Measurements from ENCODE around the gene SPAAR. TPM values are rescaled to one million over a fixed set of nuclear protein-coding genes. Genes with fewer than 3 reads are reported as not detected.

The SPAAR gene
- total RNA-seq, 1 experiment from 2014 or later, result 0.72 TPM

DNA sequence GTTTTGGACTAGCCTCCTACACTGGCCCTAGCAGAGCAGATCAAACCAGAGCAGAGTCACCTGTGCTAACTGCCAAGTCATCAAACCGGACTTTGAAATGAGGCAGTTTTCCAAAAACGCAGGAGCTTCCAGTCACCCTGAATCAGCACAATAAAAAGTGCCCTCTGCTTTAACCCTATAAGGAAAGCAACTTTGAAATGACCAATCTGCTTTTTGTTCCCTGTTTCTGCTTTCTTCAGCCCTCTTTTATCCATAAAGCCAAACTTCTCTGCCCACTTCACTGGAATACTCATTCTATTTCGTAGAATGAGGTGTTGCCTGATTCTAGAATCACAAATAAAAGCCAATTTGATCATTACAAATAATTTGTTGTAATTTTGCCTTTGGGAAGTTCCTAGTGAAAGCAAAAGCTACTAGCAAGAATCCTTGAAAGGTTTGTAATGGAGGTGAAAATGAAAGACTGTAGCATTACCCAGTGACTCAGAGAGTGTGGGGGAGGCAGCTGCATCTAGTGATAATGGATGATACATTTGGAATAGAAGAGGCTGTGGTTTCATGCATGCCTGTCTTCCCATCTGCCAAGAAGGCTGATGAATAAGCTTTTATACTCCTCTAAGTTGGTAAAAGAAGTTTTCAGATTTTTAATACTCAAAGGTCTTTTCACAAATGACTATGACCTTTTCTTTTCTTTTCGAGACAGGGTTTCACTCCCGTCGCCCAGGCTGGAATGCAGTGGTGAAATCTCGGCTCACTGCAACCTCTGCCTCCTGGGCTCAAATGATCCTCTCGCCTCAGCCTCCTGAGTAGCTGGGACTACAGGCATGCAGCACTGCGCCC, 14.9 kb downstream of the SPAAR start:
- H4K20me1 ChIP-seq (ENCODE audit: insufficient read depth), result no peaks in the 10 kb centered on the region
- peak overlapping the region; percentile 98 for H3K27ac ChIP-seq
- no peaks in the 10 kb centered on the region for H3K9me2 ChIP-seq (ENCODE audit: insufficient read depth)
- no peaks in the 10 kb centered on the region for H3K36me3 ChIP-seq (ENCODE audit: low read depth)
- peak overlapping the region; percentile 60 for H3K4me2 ChIP-seq
- POLR2A ChIA-PET (ENCODE audit: unreplicated experiment), result interaction anchor here (0.6 to 1.6 kb wide), 4 partner anchors 17 to 1661 kb away, joined by 3 to 7 read pairs (median 4); no protein-coding TSS in a partner anchor
- H3K9me3 ChIP-seq (ENCODE audit: insufficient read depth, low read depth), result no peaks in the 10 kb centered on the region
- no peaks in the 10 kb centered on the region for H3K27me3 ChIP-seq (ENCODE audit: insufficient read depth, low read depth)
- peak overlapping the region; percentile 11; the same call in 1 of the 2 replicates for H2AFZ ChIP-seq
- BruUV-seq (replicated peaks), result TSS peak; percentile 78
- H3F3A ChIP-seq (ENCODE audit: insufficient read depth, low read depth), result peaks cover 22% of the 10 kb centered on the region
- no peak for TF ChIP-seq EZH2 (IDR thresholded peaks at IDR 0.05; ENCODE audit: low read depth)
- TF ChIP-seq, protein P1, sequence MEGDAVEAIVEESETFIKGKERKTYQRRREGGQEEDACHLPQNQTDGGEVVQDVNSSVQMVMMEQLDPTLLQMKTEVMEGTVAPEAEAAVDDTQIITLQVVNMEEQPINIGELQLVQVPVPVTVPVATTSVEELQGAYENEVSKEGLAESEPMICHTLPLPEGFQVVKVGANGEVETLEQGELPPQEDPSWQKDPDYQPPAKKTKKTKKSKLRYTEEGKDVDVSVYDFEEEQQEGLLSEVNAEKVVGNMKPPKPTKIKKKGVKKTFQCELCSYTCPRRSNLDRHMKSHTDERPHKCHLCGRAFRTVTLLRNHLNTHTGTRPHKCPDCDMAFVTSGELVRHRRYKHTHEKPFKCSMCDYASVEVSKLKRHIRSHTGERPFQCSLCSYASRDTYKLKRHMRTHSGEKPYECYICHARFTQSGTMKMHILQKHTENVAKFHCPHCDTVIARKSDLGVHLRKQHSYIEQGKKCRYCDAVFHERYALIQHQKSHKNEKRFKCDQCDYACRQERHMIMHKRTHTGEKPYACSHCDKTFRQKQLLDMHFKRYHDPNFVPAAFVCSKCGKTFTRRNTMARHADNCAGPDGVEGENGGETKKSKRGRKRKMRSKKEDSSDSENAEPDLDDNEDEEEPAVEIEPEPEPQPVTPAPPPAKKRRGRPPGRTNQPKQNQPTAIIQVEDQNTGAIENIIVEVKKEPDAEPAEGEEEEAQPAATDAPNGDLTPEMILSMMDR (conservative IDR thresholded peaks at IDR 0.05), result no peak
- H3K79me2 ChIP-seq (ENCODE audit: low read depth), result no peaks in the 10 kb centered on the region
- H3K4me3 ChIP-seq, result no peak overlapping the region
- H3K4me1 ChIP-seq (replicated peaks; ENCODE audit: insufficient read depth), result peaks cover 43% of the 10 kb centered on the region
- DNase-seq, result peak; percentile 49 to 75
- intact Hi-C loops (cut with micrococcal nuclease; ENCODE audit: unreplicated experiment), result no loop called here
- CTCF ChIA-PET, result no interaction called here

DNA sequence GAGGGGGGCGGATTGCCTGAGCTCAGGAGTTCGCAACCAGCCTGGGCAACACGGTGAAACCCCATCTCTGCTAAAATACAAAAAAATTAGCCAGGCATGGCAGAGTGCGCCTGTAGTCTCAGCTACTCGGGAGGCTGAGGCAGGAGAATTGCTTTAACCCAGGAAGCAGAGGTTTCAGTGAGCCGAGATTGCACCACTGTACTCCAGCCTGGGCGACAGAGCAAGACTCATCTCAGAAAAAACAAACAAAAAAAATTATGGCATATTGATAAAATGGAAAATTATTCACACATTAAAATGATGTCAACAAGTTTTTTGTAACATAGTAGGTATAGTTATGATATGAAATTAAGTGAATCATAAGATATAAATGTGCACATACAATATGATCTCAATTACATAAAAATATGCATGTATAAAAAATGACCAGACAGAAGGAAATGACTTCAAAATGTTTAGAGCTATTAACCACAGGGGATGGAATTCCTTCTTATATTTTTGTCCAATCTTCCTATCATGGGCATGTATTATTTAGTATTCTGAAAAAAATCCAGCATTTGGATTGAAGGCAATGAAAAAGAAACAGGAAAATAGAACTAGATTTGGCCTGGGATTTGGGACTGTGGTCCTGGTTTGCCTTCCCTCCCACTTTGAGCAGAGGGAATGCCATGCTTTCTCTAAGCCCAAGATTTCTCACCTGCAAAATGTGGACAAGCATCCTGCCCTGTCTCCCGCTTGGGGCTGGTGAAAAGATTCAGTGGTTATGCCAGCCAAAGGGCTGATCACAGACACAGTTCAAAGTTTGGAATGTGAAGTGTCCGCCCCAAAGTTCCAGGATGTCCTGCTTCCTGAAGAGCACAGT, 19.5 kb downstream of the SPAAR start:
- Histone ChIP-seq H3K27ac (no peak overlapping the region), H2AFZ (no peak overlapping the region), H3K79me2 (ENCODE audit: low read depth) (no peaks in the 10 kb centered on the region), H4K20me1 (ENCODE audit: insufficient read depth) (no peaks in the 10 kb centered on the region), H3K4me3 (no peak overlapping the region), H3K27me3 (ENCODE audit: insufficient read depth, low read depth) (no peaks in the 10 kb centered on the region), H3K36me3 (ENCODE audit: low read depth) (no peaks in the 10 kb centered on the region), H3F3A (ENCODE audit: insufficient read depth, low read depth) (peaks cover 13% of the 10 kb centered on the region), H3K4me2 (no peak overlapping the region), H3K9me2 (ENCODE audit: insufficient read depth) (no peaks in the 10 kb centered on the region), H3K4me1 (replicated peaks; ENCODE audit: insufficient read depth) (peaks cover 21% of the 10 kb centered on the region), H3K9me3 (ENCODE audit: insufficient read depth, low read depth) (no peaks in the 10 kb centered on the region)
- no TSS peak for BruUV-seq (replicated peaks)
- TF ChIP-seq, protein P1 (conservative IDR thresholded peaks at IDR 0.05), result no peak
- TF ChIP-seq EZH2 (IDR thresholded peaks at IDR 0.05; ENCODE audit: low read depth), result no peak
- POLR2A ChIA-PET (ENCODE audit: unreplicated experiment), result no interaction called here
- intact Hi-C loops (cut with micrococcal nuclease; ENCODE audit: unreplicated experiment), result no loop called here
- DNase-seq, result no peak
- CTCF ChIA-PET, result no interaction called here

DNA sequence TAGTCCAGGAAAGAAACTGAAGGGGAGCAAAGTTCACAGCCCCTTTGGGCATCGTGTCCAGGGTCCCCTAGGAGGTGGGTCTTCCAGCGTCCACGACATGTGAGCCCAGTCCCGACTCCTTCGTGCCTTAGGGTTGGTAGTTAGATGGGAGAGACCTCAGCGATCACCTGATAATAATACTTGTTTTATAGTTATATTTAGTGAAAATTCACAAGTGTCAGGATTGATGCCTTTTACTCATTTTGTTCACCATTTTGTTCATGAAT, 20.1 kb downstream of the SPAAR start:
- Histone ChIP-seq H2AFZ (no peak overlapping the region), H3K9me2 (ENCODE audit: insufficient read depth) (no peaks in the 10 kb centered on the region), H3K79me2 (ENCODE audit: low read depth) (no peaks in the 10 kb centered on the region), H3K36me3 (ENCODE audit: low read depth) (no peaks in the 10 kb centered on the region), H3F3A (ENCODE audit: insufficient read depth, low read depth) (peaks cover 9% of the 10 kb centered on the region), H3K4me3 (no peak overlapping the region), H3K4me1 (replicated peaks; ENCODE audit: insufficient read depth) (peaks cover 16% of the 10 kb centered on the region), H3K9me3 (ENCODE audit: insufficient read depth, low read depth) (no peaks in the 10 kb centered on the region), H3K27ac (no peak overlapping the region), H4K20me1 (ENCODE audit: insufficient read depth) (no peaks in the 10 kb centered on the region), H3K27me3 (ENCODE audit: insufficient read depth, low read depth) (no peaks in the 10 kb centered on the region), H3K4me2 (no peak overlapping the region)
- no TSS peak for BruUV-seq (replicated peaks)
- intact Hi-C loops (cut with micrococcal nuclease; ENCODE audit: unreplicated experiment), result no loop called here
- POLR2A ChIA-PET (ENCODE audit: unreplicated experiment), result no interaction called here
- CTCF ChIA-PET, result no interaction called here
- DNase-seq, result no peak
- TF ChIP-seq, protein P1 (conservative IDR thresholded peaks at IDR 0.05), result no peak
- no peak for TF ChIP-seq EZH2 (IDR thresholded peaks at IDR 0.05; ENCODE audit: low read depth)
